WTC11 (cell line): Measurements from ENCODE around the gene SYTL2.

Source experiments
- ESRRA ChIP-seq: sonication (generic); formaldehyde crosslinking; IDR thresholded peaks from 2 replicates; pipeline ENCODE4 v1.8.1; 2022; ENCODE audit warnings: mild to moderate bottlenecking, missing genetic modification reagents, borderline replicate concordance
- FOXK1 ChIP-seq: sonication (generic); formaldehyde crosslinking; IDR thresholded peaks from 2 replicates; pipeline ENCODE4 v1.8.0; 2022; ENCODE audit warnings: mild to moderate bottlenecking, moderate library complexity, missing genetic modification reagents
- JUN ChIP-seq: sonication (generic); formaldehyde crosslinking; IDR thresholded peaks from 2 replicates; pipeline ENCODE4 v1.8.0; 2023; ENCODE audit warnings: mild to moderate bottlenecking, missing genetic modification reagents
- MYBL2 ChIP-seq: sonication (generic); formaldehyde crosslinking; IDR thresholded peaks from 2 replicates; pipeline ENCODE4 v1.8.1; 2023; ENCODE audit warnings: mild to moderate bottlenecking, moderate library complexity, missing genetic modification reagents
- SMAD3 ChIP-seq: sonication (generic); formaldehyde crosslinking; IDR thresholded peaks from 2 replicates; pipeline ENCODE4 v1.8.0; 2022; ENCODE audit warnings: missing genetic modification reagents, mild to moderate bottlenecking, borderline replicate concordance
- SP1 ChIP-seq: sonication (generic); formaldehyde crosslinking; conservative IDR thresholded peaks from 2 replicates; pipeline ENCODE4 v1.8.1; 2022; ENCODE audit warnings: missing genetic modification reagents
- ZNF317 ChIP-seq: sonication (generic); formaldehyde crosslinking; IDR thresholded peaks from 2 replicates; pipeline ENCODE4 v1.8.1; 2023; ENCODE audit warnings: low read depth, mild to moderate bottlenecking, moderate library complexity, missing genetic modification reagents, borderline replicate concordance
- TF ChIP-seq, protein P1 (sequence below): fragments of 200-600 bp; IDR thresholded peaks from 2 replicates; pipeline ENCODE4 v1.8.0; 2022; ENCODE audit warnings: antibody characterized with exemption
- TF ChIP-seq, protein P2 (sequence below): sonication (generic); formaldehyde crosslinking; IDR thresholded peaks from 2 replicates; pipeline ENCODE4 v1.8.1; 2022; ENCODE audit warnings: mild to moderate bottlenecking, moderate library complexity, missing genetic modification reagents
- TF ChIP-seq, protein P3 (sequence below): fragments of 250-450 bp; sonication (Bioruptor Pico); IDR thresholded peaks from 2 replicates; pipeline ENCODE4 v1.9.0; 2021; ENCODE audit warnings: moderate library complexity, mild to moderate bottlenecking, inconsistent platforms, borderline replicate concordance
- TF ChIP-seq, protein P4 (sequence below): sonication (generic); formaldehyde crosslinking; IDR thresholded peaks from 2 replicates; pipeline ENCODE4 v1.8.1; 2023; ENCODE audit warnings: mild to moderate bottlenecking, moderate library complexity, missing genetic modification reagents

DNA sequence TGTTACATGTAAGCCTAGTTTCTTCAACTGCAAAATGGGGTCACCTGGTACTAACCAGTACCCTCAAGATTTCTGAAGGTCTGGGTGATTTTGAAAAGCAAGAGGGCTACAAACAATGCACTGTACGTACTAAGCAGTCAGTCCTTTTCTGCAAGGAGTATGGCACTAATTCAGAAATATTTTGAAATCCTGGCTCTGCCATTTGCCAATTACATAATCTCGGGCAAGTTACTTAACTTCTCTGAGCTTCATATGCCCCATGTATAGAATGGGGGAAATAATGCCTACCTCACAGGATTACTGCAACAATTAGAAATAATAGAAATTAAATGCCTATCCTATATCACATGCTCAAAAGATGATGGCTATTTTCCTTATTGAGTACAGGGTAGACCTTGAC is 64.3 kb downstream of the SYTL2 start:
- TF ChIP-seq, protein P1, sequence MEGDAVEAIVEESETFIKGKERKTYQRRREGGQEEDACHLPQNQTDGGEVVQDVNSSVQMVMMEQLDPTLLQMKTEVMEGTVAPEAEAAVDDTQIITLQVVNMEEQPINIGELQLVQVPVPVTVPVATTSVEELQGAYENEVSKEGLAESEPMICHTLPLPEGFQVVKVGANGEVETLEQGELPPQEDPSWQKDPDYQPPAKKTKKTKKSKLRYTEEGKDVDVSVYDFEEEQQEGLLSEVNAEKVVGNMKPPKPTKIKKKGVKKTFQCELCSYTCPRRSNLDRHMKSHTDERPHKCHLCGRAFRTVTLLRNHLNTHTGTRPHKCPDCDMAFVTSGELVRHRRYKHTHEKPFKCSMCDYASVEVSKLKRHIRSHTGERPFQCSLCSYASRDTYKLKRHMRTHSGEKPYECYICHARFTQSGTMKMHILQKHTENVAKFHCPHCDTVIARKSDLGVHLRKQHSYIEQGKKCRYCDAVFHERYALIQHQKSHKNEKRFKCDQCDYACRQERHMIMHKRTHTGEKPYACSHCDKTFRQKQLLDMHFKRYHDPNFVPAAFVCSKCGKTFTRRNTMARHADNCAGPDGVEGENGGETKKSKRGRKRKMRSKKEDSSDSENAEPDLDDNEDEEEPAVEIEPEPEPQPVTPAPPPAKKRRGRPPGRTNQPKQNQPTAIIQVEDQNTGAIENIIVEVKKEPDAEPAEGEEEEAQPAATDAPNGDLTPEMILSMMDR = no peak
- TF ChIP-seq FOXK1 (no peak), SP1 (CRISPR knock-in tag) (no peak), SMAD3 (CRISPR knock-in tag) (no peak), MYBL2 (CRISPR knock-in tag) (no peak), ZNF317 (CRISPR knock-in tag) (no peak), ESRRA (CRISPR knock-in tag) (no peak), JUN (CRISPR knock-in tag) (no peak)
- TF ChIP-seq, protein P2, sequence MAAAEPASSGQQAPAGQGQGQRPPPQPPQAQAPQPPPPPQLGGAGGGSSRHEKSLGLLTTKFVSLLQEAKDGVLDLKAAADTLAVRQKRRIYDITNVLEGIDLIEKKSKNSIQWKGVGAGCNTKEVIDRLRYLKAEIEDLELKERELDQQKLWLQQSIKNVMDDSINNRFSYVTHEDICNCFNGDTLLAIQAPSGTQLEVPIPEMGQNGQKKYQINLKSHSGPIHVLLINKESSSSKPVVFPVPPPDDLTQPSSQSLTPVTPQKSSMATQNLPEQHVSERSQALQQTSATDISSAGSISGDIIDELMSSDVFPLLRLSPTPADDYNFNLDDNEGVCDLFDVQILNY = no peak
- TF ChIP-seq, protein P3, sequence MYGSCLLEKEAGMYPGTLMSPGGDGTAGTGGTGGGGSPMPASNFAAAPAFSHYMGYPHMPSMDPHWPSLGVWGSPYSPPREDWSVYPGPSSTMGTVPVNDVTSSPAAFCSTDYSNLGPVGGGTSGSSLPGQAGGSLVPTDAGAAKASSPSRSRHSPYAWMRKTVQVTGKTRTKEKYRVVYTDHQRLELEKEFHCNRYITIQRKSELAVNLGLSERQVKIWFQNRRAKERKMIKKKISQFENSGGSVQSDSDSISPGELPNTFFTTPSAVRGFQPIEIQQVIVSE (CRISPR knock-in tag) = no peak
- TF ChIP-seq, protein P4, sequence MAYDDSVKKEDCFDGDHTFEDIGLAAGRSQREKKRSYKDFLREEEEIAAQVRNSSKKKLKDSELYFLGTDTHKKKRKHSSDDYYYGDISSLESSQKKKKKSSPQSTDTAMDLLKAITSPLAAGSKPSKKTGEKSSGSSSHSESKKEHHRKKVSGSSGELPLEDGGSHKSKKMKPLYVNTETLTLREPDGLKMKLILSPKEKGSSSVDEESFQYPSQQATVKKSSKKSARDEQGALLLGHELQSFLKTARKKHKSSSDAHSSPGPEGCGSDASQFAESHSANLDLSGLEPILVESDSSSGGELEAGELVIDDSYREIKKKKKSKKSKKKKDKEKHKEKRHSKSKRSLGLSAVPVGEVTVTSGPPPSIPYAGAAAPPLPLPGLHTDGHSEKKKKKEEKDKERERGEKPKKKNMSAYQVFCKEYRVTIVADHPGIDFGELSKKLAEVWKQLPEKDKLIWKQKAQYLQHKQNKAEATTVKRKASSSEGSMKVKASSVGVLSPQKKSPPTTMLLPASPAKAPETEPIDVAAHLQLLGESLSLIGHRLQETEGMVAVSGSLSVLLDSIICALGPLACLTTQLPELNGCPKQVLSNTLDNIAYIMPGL (CRISPR knock-in tag) = no peak
